NK-92 treated with Interleukin-12 subunit alpha and Interleukin-12 subunit beta, amount 100 ng/mL, for 24 hours (cell line): ENCODE data around the gene DNAJC25.
A peak's percentile ranks its signal among the peaks of the same experiment; 100 is the strongest.

ENCODE experiments used
- DNase-seq: peaks from one replicate; lab custom pipeline; 2025; lab: John Stamatoyannopoulos, UW

DNAJC25 gene

DNA sequence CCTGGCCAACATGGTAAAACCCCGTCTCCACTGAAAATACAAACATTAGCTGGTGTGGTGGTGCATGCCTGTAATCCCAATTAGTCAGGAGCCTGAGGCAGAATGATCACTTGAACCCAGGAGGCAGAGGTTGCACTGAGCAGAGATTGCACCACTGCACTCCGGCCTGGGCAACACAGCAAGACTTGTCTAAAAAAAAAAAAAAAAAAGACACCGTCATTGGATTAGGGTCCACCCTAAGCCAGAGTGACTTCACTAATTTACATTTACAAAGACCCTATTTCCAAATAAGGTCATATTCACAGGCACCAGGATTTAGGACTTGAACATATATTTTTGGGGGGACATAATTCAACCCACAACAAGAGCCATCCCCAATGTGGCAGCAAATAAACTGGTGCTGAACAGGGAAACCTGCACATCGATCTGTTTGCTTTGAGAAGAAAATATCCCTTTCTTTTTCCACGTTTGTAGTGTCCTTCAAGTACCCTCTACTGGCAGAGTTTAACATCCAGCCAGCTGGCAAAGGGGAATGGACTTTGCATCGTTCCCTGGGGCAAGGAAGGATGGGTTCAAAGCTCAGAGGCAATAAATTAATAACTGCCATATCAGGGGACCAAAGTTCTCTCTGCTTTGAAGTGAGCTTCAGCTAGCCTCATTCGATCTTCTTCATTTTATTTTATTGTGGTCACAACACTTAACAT lies 3.7 kb upstream of the DNAJC25 start:
- no peak for DNase-seq

DNA sequence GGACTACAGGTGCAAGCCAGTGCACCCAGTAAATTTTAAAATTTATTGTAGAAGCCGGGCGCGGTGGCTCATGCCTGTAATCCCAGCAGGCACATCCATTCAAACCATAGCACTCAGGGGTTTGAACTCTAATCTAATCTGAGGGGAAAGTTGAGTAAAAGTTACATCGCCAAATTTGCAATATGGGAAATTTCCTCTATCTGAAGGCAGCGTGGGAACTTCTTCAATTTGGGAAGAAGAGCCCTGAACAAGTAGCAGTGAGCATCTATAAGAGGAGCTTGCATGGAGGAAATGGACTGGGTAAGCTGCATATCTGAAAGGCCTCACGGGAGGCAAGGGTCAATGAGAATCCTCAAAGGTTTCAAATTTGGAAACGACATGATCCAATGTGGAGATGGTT lies 2.7 kb upstream of the DNAJC25 start:
- no peak for DNase-seq

GRCh38 chr9:111630182-111630963 lies 761 bp upstream of the DNAJC25 start:
- no peak for DNase-seq

- DNase-seq, result no peak
These were observed 245 bp upstream of the DNAJC25 start for GRCh38 chr9:111630964-111631213.

DNA sequence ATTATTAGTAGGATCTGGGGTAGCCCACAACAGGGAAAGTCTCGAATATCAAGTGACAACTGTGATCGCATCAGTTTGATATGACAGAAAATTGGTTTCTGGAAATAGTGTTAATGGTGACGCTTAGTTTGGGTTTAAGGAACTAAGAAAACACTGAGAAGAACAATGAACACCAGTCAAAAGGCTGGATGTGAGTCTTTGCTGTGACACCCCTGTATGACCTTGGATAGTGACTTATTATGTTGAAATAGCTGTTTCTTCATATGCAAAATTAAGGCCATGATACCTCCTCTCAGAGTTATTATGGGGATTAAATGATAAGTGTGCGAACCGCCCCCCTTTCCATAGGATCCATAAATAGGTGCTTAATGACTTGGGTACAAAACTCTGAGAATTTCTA lies 926 bp downstream of the DNAJC25 start:
- no peak for DNase-seq

GRCh38 chr9:111632695-111633388 lies 1.7 kb downstream of the DNAJC25 start:
- no peak for DNase-seq

DNA sequence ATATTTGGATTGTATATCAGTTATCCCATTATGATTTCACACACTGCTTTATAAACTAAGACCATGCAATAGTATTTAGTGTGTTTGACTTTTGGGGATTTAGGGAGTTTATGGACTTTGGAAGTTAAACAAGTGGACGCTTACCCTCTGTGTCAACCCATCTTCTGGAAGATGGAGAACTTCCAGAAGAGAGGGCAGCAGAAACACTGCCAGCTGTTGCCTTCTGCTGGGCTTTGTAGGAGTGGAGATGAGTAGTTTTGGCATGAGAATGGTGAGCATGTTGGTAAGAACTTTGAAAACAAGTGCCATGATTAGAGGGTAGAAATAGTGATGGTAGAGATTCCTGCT lies 2.2 kb downstream of the DNAJC25 start:
- DNase-seq, result no peak

- DNase-seq, result no peak
These were observed 3.7 kb downstream of the DNAJC25 start for GRCh38 chr9:111634860-111635259.

GRCh38 chr9:111637421-111637950 lies 6.4 kb downstream of the DNAJC25 start:
- no peak for DNase-seq

DNA sequence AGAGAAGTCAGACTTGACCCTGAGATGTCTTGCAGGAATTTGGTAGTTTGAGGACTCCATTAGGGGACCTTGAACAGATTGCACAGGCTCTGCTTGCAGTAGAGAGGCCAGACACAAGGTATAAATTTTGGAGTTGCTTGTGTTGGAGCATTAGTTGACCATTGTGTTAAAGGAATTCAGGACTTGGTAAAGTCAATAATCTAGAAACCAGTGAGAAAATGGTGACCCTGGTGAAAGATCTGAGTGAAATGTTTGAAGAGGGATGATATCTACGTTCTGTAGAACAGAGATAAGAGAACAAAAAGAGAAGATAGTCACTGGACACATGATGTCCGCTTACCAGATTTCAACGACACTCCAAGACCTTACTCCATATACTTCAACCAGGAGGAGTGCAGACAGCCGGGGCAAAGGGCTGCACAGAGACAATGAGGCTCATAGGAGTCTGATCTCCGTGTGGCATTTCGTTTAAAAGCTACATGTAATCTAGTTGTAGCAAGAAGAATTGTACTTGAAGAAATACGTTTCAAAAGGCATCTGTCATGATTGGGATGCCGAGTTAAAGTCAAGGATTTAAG lies 13.2 kb downstream of the DNAJC25 start:
- DNase-seq, result no peak

DNA sequence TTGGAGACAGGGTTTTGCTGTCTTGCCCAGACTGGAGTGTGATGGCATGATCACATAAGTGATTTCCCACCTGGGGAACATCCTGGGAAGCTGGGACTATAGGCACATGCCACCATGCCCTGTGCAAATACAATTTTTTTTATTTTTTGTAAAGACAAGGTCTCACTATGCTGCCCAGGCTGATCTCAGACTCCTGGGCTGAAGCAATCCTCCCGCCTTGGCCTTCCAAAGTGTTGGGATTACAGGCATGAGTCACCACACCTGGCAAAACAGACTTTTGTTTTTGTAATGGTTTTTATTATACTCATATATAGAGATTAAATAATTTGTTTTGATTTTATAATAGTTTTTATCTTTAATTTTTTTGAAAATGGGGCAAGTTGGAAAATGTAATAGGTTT lies 14.7 kb downstream of the DNAJC25 start:
- DNase-seq, result no peak

- no peak for DNase-seq
These were observed 15.3 kb downstream of the DNAJC25 start for GRCh38 chr9:111646417-111646816.

GRCh38 chr9:111648066-111648465 lies 16.9 kb downstream of the DNAJC25 start:
- DNase-seq, result no peak

DNA sequence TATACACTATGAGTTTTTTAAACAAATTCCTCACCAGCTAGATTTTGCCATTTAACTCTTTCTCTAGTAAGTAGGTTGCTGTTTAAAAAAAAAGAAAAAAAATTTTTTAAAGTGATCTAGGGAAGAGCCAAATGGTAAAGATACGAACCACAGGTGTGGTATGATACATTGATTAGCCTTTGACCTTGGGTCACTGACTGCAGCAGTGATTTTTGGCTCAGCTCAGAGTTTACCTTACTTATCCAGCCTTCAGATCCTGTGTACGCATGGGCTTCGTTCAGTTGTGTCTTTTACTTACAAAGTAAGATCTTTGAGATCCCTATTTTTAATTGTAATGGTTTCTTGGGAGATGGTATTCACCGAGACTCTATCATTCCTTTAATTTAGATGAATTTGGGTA lies 17.9 kb downstream of the DNAJC25 start:
- DNase-seq, result no peak

- DNase-seq, result no peak
These were observed 25.9 kb downstream of the DNAJC25 start for GRCh38 chr9:111657051-111657450.

- no peak for DNase-seq
These were observed 27.8 kb downstream of the DNAJC25 start for GRCh38 chr9:111658943-111659342.

DNA sequence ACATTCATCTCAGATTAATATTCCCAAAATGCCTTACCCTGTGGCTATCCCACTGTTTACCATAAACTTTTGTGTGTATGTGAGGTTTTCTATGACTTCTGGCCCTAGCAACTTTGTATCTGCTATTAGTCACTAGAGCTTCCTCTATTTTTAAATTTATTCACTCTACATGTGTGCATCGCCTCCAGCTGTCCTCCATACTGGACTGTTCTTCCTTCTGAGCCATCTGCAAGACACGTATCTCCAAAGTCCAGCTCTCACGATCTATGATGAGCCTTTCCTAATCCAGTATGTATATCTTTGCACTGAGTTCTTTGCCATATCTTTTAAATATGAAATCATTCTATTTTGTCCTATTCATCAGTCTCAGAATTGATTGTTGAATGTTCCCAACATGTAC lies 28.6 kb downstream of the DNAJC25 start:
- DNase-seq, result no peak

DNA sequence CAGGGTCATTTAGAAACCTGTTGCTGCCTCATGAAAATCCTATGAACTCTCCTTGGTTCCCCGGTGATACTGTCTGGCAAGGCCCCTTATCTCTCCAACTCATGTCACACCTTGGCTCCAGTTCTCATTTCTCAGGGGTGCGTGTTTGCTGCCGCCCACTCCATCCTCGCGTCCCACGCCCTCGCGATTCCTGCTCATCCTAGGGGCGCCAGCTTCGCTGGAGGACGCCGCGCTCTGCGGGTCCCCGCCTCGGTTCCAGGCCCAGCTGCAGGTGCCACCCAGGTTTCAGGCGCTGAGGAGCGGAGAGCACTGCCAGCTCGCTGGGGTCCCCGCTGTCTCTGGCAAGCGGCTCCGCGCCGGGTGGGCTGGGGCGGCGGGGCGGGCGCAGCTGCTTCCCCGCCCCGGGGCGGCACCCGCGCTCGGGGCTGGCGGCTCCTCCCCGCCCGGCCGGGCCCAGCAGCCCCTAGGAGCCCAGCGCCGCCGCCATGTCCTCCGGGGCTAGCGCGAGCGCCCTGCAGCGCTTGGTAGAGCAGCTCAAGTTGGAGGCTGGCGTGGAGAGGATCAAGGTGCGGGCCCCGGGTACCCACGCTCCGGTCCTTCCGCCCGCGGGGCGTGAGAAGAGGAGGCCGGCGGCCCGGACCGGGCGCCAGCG lies 30.1 kb downstream of the DNAJC25 start, which contains the start of gene GNG10:
GNG10 (plus strand) TSS at position 456 of the 652 bp plus-strand sequence; CDS start at position 486, 30 bp downstream.
- peak; percentile 7 for DNase-seq

DNA sequence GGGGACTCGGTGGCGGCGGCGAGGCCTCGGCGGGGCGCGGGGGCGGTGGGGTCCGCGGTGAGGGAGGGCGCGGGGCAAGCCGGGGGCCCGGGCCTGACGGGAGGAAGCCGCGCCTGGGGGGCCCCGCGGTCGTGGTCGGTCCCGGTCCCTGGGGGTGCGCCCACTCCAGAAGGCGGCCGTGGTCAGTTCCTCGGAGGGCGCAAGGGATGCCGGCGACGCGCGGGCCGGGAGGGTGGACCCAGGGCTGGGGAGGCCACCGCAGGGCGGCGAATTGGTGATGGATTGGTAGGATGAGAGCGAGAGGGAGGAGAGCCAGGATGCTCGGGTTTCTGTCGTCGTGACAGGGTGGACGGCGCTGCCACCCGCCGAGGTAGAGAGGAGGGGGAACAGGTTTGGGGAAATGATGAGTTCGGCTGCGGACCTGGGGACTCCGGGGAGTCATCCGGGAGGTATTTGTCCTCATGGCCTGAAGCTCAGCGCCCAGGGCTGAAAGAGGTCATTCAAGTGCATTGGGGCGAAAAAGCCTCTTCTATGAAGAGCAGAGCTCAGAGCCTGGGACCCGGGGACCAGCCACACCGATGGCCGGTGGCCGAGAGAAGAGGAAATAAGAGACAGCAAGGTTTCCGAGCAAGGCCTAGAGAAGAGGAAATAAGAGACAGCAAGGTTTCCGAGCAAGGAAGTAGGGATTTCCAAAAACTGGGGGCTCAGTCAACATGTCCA lies 30.8 kb downstream of the DNAJC25 start:
- no peak for DNase-seq

DNA sequence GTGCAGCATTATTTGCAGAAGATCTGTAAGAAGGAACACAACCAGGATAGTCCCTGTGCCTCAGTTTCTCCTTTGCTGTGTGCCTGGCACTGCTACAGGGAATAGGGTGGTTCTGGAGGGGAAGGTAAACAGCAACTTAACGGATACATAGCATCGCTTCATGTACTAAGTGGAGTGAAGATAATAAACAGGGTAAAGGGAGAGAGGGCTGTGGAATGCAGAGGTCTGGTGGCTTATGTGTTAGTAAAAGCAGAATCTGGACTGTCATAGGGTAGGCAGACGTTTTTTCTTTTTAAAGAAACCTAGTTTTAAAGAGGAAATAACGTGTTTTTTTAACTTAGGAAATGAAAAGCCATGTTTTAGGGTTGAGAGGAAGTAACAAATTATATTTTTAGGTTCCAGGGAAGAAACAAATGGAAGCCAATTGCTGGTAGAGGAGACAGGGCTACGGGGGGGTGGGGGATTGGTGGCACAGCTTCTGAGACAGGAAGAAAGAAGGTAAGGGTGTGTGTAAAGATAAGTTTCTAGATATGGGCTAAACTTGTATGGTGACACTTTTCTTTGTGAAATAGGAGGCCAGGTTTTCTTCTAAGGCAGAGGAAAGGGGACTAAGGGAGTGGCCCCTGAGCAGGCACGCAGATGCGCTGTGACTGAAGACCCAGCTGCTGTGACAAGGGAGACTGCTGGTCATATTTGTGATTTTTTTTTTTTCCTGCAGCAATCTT lies 31.6 kb downstream of the DNAJC25 start:
- no peak for DNase-seq

DNA sequence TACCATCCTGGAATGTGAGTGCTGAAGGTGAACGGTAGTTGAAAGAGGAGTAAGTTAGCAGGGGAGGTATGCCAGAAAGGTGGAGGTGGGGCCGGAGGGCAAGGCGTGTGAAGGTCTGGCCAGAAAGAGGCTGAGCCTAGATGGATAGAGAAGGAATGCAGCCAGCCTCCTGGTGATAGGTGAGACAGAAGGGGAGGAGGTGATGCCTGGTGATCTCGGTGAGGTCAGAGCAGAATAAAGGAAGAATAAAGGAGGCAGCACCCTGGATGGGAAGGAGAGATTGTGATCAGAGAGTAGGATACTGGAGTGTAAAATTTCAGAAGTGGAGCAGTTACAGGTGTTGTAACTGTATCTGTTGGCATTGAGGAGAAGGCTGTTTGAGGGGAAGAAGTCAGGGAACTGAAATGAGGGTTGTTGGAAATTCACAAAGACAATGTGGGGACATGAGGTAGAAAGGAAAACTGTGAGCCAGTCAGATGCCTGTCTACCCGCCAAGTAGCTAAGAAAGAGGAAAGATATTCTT lies 32.2 kb downstream of the DNAJC25 start:
- DNase-seq, result no peak
